ENCODE data around the gene TRIM43. TPM values are rescaled to one million over a fixed set of nuclear protein-coding genes. Genes with fewer than 3 reads are reported as not detected.
"Not testable (repeated sequence)": the region's sequence is repeated elsewhere in the genome, so short reads cannot be mapped to it uniquely, and the experiment has no call there.

Gene TRIM43
- total and polyA plus RNA-seq, 2 experiments from 2014 or later, result not detected

- H3K4me3 ChIP-seq; H3K4me2 ChIP-seq; H2AFZ ChIP-seq; H4K20me1 ChIP-seq (ENCODE audit: insufficient read depth, poor library complexity, severe bottlenecking); H3K9me3 ChIP-seq (ENCODE audit: low read depth); H3K9me2 ChIP-seq (replicated peaks; ENCODE audit: insufficient read depth); H3K27me3 ChIP-seq; H3K36me3 ChIP-seq (replicated peaks; ENCODE audit: insufficient read depth, low read depth); DNase-seq (ENCODE audit: low spot score); H3K79me2 ChIP-seq; H3K4me1 ChIP-seq (ENCODE audit: insufficient read depth); H3K27ac ChIP-seq: not testable (repeated sequence)
- WGBS (ENCODE audit: low lambda C conversion rate, missing lambda C conversion rate), result 86% methylated on average over 1 of the region's 1 CpG
These were observed 7.5 kb upstream of the TRIM43 start for GRCh38 chr2:95584321-95584720.

GRCh38 chr2:95589777-95590536 lies 1.8 kb upstream of the TRIM43 start:
- 87% methylated on average over 4 of the region's 4 CpGs for WGBS (ENCODE audit: low lambda C conversion rate, missing lambda C conversion rate)
- not testable (repeated sequence) for H3K9me2 ChIP-seq (replicated peaks; ENCODE audit: insufficient read depth); H3K79me2 ChIP-seq; H3K27me3 ChIP-seq; H3K36me3 ChIP-seq (replicated peaks; ENCODE audit: insufficient read depth, low read depth); H2AFZ ChIP-seq; H3K4me3 ChIP-seq; H3K4me2 ChIP-seq; H3K9me3 ChIP-seq (ENCODE audit: low read depth); H3K4me1 ChIP-seq (ENCODE audit: insufficient read depth); H4K20me1 ChIP-seq (ENCODE audit: insufficient read depth, poor library complexity, severe bottlenecking); DNase-seq (ENCODE audit: low spot score); H3K27ac ChIP-seq

- 76% methylated on average over 13 of the region's 13 CpGs for WGBS (ENCODE audit: low lambda C conversion rate, missing lambda C conversion rate)
These were observed 1.2 kb downstream of the TRIM43 start for GRCh38 chr2:95592973-95593372.

GRCh38 chr2:95595012-95595411 lies 3.2 kb downstream of the TRIM43 start:
- H3K9me3 ChIP-seq (ENCODE audit: low read depth); H3K9me2 ChIP-seq (replicated peaks; ENCODE audit: insufficient read depth); H3K4me2 ChIP-seq; H4K20me1 ChIP-seq (ENCODE audit: insufficient read depth, poor library complexity, severe bottlenecking); H3K27ac ChIP-seq; H3K79me2 ChIP-seq; H3K4me3 ChIP-seq; H3K4me1 ChIP-seq (ENCODE audit: insufficient read depth); H3K27me3 ChIP-seq; H3K36me3 ChIP-seq (replicated peaks; ENCODE audit: insufficient read depth, low read depth); DNase-seq (ENCODE audit: low spot score); H2AFZ ChIP-seq: not testable (repeated sequence)
- 20% methylated on average over 2 of the region's 2 CpGs for WGBS (ENCODE audit: low lambda C conversion rate, missing lambda C conversion rate)

More at GRCh38 chr2:95592973-95593372, 1.2 kb downstream of the TRIM43 start:
- H3K79me2 ChIP-seq; H3K4me2 ChIP-seq; H4K20me1 ChIP-seq (ENCODE audit: insufficient read depth, poor library complexity, severe bottlenecking); H3K9me2 ChIP-seq (replicated peaks; ENCODE audit: insufficient read depth); H3K27ac ChIP-seq; H3K36me3 ChIP-seq (replicated peaks; ENCODE audit: insufficient read depth, low read depth); DNase-seq (ENCODE audit: low spot score); H3K27me3 ChIP-seq; H3K4me1 ChIP-seq (ENCODE audit: insufficient read depth); H3K4me3 ChIP-seq; H2AFZ ChIP-seq; H3K9me3 ChIP-seq (ENCODE audit: low read depth): not testable (repeated sequence)

GRCh38 chr2:95601301-95601700 lies 9.5 kb downstream of the TRIM43 start:
- WGBS (ENCODE audit: low lambda C conversion rate, missing lambda C conversion rate), result no CpG with 5 or more reads among the region's 4 CpGs
- not testable (repeated sequence) for H3K79me2 ChIP-seq; H3K27me3 ChIP-seq; H2AFZ ChIP-seq; H3K4me1 ChIP-seq (ENCODE audit: insufficient read depth); H3K4me3 ChIP-seq; DNase-seq (ENCODE audit: low spot score); H3K9me2 ChIP-seq (replicated peaks; ENCODE audit: insufficient read depth); H4K20me1 ChIP-seq (ENCODE audit: insufficient read depth, poor library complexity, severe bottlenecking); H3K9me3 ChIP-seq (ENCODE audit: low read depth); H3K27ac ChIP-seq; H3K36me3 ChIP-seq (replicated peaks; ENCODE audit: insufficient read depth, low read depth); H3K4me2 ChIP-seq

GRCh38 chr2:95602146-95602545 lies 10.3 kb downstream of the TRIM43 start:
- H3K27me3 ChIP-seq; H3K36me3 ChIP-seq (replicated peaks; ENCODE audit: insufficient read depth, low read depth); H2AFZ ChIP-seq; H3K4me1 ChIP-seq (ENCODE audit: insufficient read depth); H3K9me2 ChIP-seq (replicated peaks; ENCODE audit: insufficient read depth); DNase-seq (ENCODE audit: low spot score); H3K9me3 ChIP-seq (ENCODE audit: low read depth); H3K4me2 ChIP-seq; H3K27ac ChIP-seq; H3K79me2 ChIP-seq; H3K4me3 ChIP-seq; H4K20me1 ChIP-seq (ENCODE audit: insufficient read depth, poor library complexity, severe bottlenecking): not testable (repeated sequence)

- H3K4me2 ChIP-seq; H3K27me3 ChIP-seq; H3K36me3 ChIP-seq (replicated peaks; ENCODE audit: insufficient read depth, low read depth); H2AFZ ChIP-seq; H3K27ac ChIP-seq; H3K4me3 ChIP-seq; H3K4me1 ChIP-seq (ENCODE audit: insufficient read depth); H3K9me3 ChIP-seq (ENCODE audit: low read depth); H3K9me2 ChIP-seq (replicated peaks; ENCODE audit: insufficient read depth); DNase-seq (ENCODE audit: low spot score); H4K20me1 ChIP-seq (ENCODE audit: insufficient read depth, poor library complexity, severe bottlenecking); H3K79me2 ChIP-seq: not testable (repeated sequence)
- WGBS (ENCODE audit: low lambda C conversion rate, missing lambda C conversion rate), result no CpG with 5 or more reads among the region's 3 CpGs
These were observed 16.6 kb downstream of the TRIM43 start for GRCh38 chr2:95608356-95608755.

- no CpG with 5 or more reads among the region's 2 CpGs for WGBS (ENCODE audit: low lambda C conversion rate, missing lambda C conversion rate)
- not testable (repeated sequence) for H3K27me3 ChIP-seq, H3K27ac ChIP-seq
These were observed 18.0 kb downstream of the TRIM43 start for GRCh38 chr2:95609764-95610163.

GRCh38 chr2:95613048-95613447 lies 21.2 kb downstream of the TRIM43 start:
- not testable (repeated sequence) for H3K9me2 ChIP-seq (replicated peaks; ENCODE audit: insufficient read depth); H3K4me1 ChIP-seq (ENCODE audit: insufficient read depth); H3K4me3 ChIP-seq; H3K27me3 ChIP-seq; H2AFZ ChIP-seq; H3K9me3 ChIP-seq (ENCODE audit: low read depth); H3K36me3 ChIP-seq (replicated peaks; ENCODE audit: insufficient read depth, low read depth); H3K79me2 ChIP-seq; H4K20me1 ChIP-seq (ENCODE audit: insufficient read depth, poor library complexity, severe bottlenecking); H3K4me2 ChIP-seq; H3K27ac ChIP-seq; DNase-seq (ENCODE audit: low spot score)
- no CpG with 5 or more reads among the region's 3 CpGs for WGBS (ENCODE audit: low lambda C conversion rate, missing lambda C conversion rate)

More at GRCh38 chr2:95609764-95610163, 18.0 kb downstream of the TRIM43 start:
- not testable (repeated sequence) for H3K36me3 ChIP-seq (replicated peaks; ENCODE audit: insufficient read depth, low read depth); H3K4me3 ChIP-seq; H3K9me2 ChIP-seq (replicated peaks; ENCODE audit: insufficient read depth); H3K9me3 ChIP-seq (ENCODE audit: low read depth); DNase-seq (ENCODE audit: low spot score); H3K79me2 ChIP-seq; H2AFZ ChIP-seq; H3K4me1 ChIP-seq (ENCODE audit: insufficient read depth); H3K4me2 ChIP-seq; H4K20me1 ChIP-seq (ENCODE audit: insufficient read depth, poor library complexity, severe bottlenecking)
